Neural crest cell (in vitro differentiated cells): ENCODE measurements around the gene PRR20C. TPM values are rescaled to one million over a fixed set of nuclear protein-coding genes. Genes with fewer than 3 reads are reported as not detected.
"Not testable (repeated sequence)": the region's sequence is repeated elsewhere in the genome, so short reads cannot be mapped to it uniquely, and the experiment has no call there.

ENCODE experiments used
- DNase-seq: peaks from one replicate; pipeline ENCODE4 v3.0.0; 2021; ENCODE audit warnings: low read depth, mixed read lengths, low spot score
- H3K27ac Mint-ChIP-seq: one replicate; pipeline ENCODE4 v1.8.0; 2021; ENCODE audit warnings: mild to moderate bottlenecking, mixed read lengths; ENCODE audit not compliant: unreplicated experiment
- H3K27me3 Mint-ChIP-seq: 2 replicates; pipeline ENCODE4 v1.8.0; 2021; ENCODE audit warnings: low read depth, mild to moderate bottlenecking, mixed read lengths
- H3K36me3 Mint-ChIP-seq: 2 replicates; pipeline ENCODE4 v1.8.0; 2021; ENCODE audit warnings: low read depth, mild to moderate bottlenecking, mixed read lengths
- H3K4me1 Mint-ChIP-seq: 2 replicates; pipeline ENCODE4 v1.8.0; 2021; ENCODE audit warnings: mixed read lengths
- H3K4me3 Mint-ChIP-seq: one replicate; pipeline ENCODE4 v1.8.0; 2021; ENCODE audit warnings: mild to moderate bottlenecking, mixed read lengths
- H3K9me3 Mint-ChIP-seq: 2 replicates; pipeline ENCODE4 v1.8.0; 2021; ENCODE audit warnings: mixed read lengths
- CTCF ChIP-seq: fragments of 200-600 bp; sonication (generic); conservative IDR thresholded peaks from 2 replicates; pipeline ENCODE4 v1.5.0; 2021; ENCODE audit warnings: antibody characterized with exemption, mild to moderate bottlenecking
- long read RNA-seq: library from polyadenylated mRNA; unstranded; transcript quantifications from one replicate; pipeline ENCODE4 v2.0.0, GENCODE V29; 2020
- total RNA-seq: library from RNA; stranded (reverse); gene quantifications from 2 replicates; pipeline ENCODE4 v1.2.1, GENCODE V29; 2021

PRR20C gene
- not detected in 2 replicates for total RNA-seq
- long read RNA-seq: 0 reads

GRCh38 chr13:57153761-57154160, at the start of gene PRR20C:
Gene PRR20C, plus strand, starts transcription at chr13:57154061. Its CDS starts 387 bp downstream, at chr13:57154448.
- H3K4me3 Mint-ChIP-seq, H3K36me3 Mint-ChIP-seq, H3K27me3 Mint-ChIP-seq, H3K4me1 Mint-ChIP-seq, H3K27ac Mint-ChIP-seq, DNase-seq, H3K9me3 Mint-ChIP-seq: not testable (repeated sequence)

- no peak for TF ChIP-seq CTCF
- Mint-ChIP-seq H3K4me1 (no peaks in the 10 kb centered on the region), H3K9me3 (peaks cover 3% of the 10 kb centered on the region), H3K36me3 (no peaks in the 10 kb centered on the region), H3K4me3 (no peak overlapping the region), H3K27ac (no peak overlapping the region), H3K27me3 (no peaks in the 10 kb centered on the region)
- no peak for DNase-seq
Observed at GRCh38 chr13:57114945-57115344, 38.9 kb upstream of the PRR20C start.

DNA sequence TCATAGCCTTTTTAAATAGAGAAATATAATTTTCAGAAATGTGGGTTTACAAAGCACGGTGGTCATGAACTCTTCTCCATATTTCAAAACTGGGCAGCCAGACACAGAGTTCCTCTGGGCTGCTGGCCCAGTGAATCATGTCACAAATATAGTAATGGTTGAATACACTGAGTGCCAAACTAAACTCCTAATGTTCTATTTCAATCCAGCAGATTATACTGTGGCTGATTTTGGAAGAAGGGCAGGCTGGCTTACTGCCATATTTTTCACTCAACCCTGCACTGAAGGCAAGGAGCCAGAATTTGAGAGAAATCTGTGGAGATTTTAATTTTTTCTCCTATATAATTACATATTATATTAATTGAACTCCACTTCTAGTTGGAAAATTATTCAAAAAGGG, 30.2 kb upstream of the PRR20C start:
- Mint-ChIP-seq H3K4me3 (no peak overlapping the region), H3K27ac (no peak overlapping the region), H3K36me3 (no peaks in the 10 kb centered on the region), H3K4me1 (no peaks in the 10 kb centered on the region), H3K9me3 (no peaks in the 10 kb centered on the region), H3K27me3 (no peaks in the 10 kb centered on the region)
- DNase-seq: no peak
- no peak for TF ChIP-seq CTCF

GRCh38 chr13:57128909-57129308, 25.0 kb upstream of the PRR20C start:
- DNase-seq: no peak
- no peak overlapping the region for H3K4me3 Mint-ChIP-seq
- H3K9me3 Mint-ChIP-seq: no peaks in the 10 kb centered on the region
- no peaks in the 10 kb centered on the region for H3K27me3 Mint-ChIP-seq
- H3K4me1 Mint-ChIP-seq: no peaks in the 10 kb centered on the region
- TF ChIP-seq CTCF: no peak
- H3K36me3 Mint-ChIP-seq: no peaks in the 10 kb centered on the region
- H3K27ac Mint-ChIP-seq: no peak overlapping the region

- no peak for DNase-seq
- no peak for TF ChIP-seq CTCF
- Mint-ChIP-seq H3K9me3 (no peaks in the 10 kb centered on the region), H3K4me1 (no peaks in the 10 kb centered on the region), H3K27me3 (no peaks in the 10 kb centered on the region), H3K36me3 (no peaks in the 10 kb centered on the region), H3K27ac (no peak overlapping the region), H3K4me3 (no peak overlapping the region)
Observed at GRCh38 chr13:57136093-57136492, 17.8 kb upstream of the PRR20C start.

GRCh38 chr13:57137585-57137984, 16.3 kb upstream of the PRR20C start:
- H3K27ac Mint-ChIP-seq: no peak overlapping the region
- no peak for TF ChIP-seq CTCF
- H3K4me1 Mint-ChIP-seq: no peaks in the 10 kb centered on the region
- no peak for DNase-seq
- no peaks in the 10 kb centered on the region for H3K9me3 Mint-ChIP-seq
- H3K36me3 Mint-ChIP-seq: no peaks in the 10 kb centered on the region
- no peaks in the 10 kb centered on the region for H3K27me3 Mint-ChIP-seq
- no peak overlapping the region for H3K4me3 Mint-ChIP-seq
